Adrenal gland (tissue), 5 donors: ENCODE results near the gene B4GALNT3.

ENCODE experiments used
- POLR2A ChIP-seq, 2 donors: fragments of 450-650 bp; IDR thresholded peaks; one replicate each; pipeline ENCODE4 v1.6.1; 2017; ENCODE audit warnings: antibody characterized with exemption in 2 of 2, mild to moderate bottlenecking in 2 of 2, moderate library complexity in 1 of 2
- TF ChIP-seq, protein P1 (sequence below), 6 experiments: fragments of 450-650 bp in 4 of 6; fragments of 200-600 bp in 2 of 6; sonication (generic) in 1 of 6; IDR thresholded peaks; 1 replicate in 5 of 6; 2 replicates in 1 of 6; pipeline versions ENCODE4 v1.5.1 to v1.8.0; 2016 to 2021; ENCODE audit warnings: antibody characterized with exemption in 6 of 6, mild to moderate bottlenecking in 2 of 6, moderate library complexity in 1 of 6
- donor health status: DM: no; HTN: no; CAD: no.

DNA sequence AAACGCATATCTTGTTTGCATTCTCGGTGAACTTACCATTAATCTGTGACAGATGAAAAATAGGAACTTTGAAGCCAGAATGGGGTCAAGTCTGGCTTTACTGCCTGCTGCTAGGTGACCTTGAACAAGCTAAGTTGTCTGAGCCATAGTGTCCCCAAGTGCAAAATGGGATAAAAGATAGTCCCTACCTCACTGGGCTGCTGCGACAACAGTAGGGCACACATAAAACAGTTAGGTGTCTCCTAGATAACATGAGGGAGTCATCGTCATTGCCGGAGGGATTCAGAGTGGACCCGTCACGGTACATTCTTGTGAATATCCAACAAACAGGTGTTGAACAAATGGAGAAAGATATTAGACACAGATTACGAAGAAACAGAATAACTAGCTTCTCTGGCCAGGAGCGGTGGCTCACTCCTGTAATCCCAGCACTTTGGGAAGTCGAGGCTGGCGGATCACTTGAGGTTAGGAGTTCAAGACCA is 132.3 kb downstream of the B4GALNT3 start:
- no peak for TF ChIP-seq POLR2A (IDR thresholded peaks at IDR 0.05)
- TF ChIP-seq, protein P1, sequence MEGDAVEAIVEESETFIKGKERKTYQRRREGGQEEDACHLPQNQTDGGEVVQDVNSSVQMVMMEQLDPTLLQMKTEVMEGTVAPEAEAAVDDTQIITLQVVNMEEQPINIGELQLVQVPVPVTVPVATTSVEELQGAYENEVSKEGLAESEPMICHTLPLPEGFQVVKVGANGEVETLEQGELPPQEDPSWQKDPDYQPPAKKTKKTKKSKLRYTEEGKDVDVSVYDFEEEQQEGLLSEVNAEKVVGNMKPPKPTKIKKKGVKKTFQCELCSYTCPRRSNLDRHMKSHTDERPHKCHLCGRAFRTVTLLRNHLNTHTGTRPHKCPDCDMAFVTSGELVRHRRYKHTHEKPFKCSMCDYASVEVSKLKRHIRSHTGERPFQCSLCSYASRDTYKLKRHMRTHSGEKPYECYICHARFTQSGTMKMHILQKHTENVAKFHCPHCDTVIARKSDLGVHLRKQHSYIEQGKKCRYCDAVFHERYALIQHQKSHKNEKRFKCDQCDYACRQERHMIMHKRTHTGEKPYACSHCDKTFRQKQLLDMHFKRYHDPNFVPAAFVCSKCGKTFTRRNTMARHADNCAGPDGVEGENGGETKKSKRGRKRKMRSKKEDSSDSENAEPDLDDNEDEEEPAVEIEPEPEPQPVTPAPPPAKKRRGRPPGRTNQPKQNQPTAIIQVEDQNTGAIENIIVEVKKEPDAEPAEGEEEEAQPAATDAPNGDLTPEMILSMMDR (IDR thresholded peaks at IDR 0.05): no peak
